Stimulated activated CD8-positive, alpha-beta memory T cell treated with anti-CD3 and anti-CD28 coated beads, Interleukin-2, amount 100 ng/mL, for 48 hours (primary cell): Measurements from ENCODE around the gene GTPBP2.
"Not testable (repeated sequence)": the region's sequence is repeated elsewhere in the genome, so short reads cannot be mapped to it uniquely, and the experiment has no call there.

Experiments
- DNase-seq, 2 donors: peaks; one replicate each; pipeline ENCODE4 v3.0.0-alpha.2; 2020; ENCODE audit warnings: low read depth in 2 of 2

The GTPBP2 gene

GRCh38 chr6:43623880-43624785 is 4.9 kb downstream of the GTPBP2 start:
- no peak for DNase-seq

- DNase-seq, result no peak
Observed at GRCh38 chr6:43622541-43622940, 6.5 kb downstream of the GTPBP2 start.

- no peak for DNase-seq
Observed at GRCh38 chr6:43621836-43622180, 7.3 kb downstream of the GTPBP2 start.

- no peak for DNase-seq
Observed at GRCh38 chr6:43621078-43621835, 7.8 kb downstream of the GTPBP2 start.

GRCh38 chr6:43616725-43617472 is 12.2 kb downstream of the GTPBP2 start:
- DNase-seq, result no peak

- no peak for DNase-seq
Observed at GRCh38 chr6:43614396-43614730, 14.7 kb downstream of the GTPBP2 start.

GRCh38 chr6:43613721-43614395 is 15.2 kb downstream of the GTPBP2 start:
- DNase-seq, result no peak

GRCh38 chr6:43610431-43610830 is 18.6 kb downstream of the GTPBP2 start:
- DNase-seq, result no peak

- DNase-seq, result no peak
Observed at GRCh38 chr6:43609402-43609801, 19.7 kb downstream of the GTPBP2 start.

GRCh38 chr6:43608807-43609206 is 20.3 kb downstream of the GTPBP2 start:
- DNase-seq, result no peak

GRCh38 chr6:43608310-43608763 is 20.7 kb downstream of the GTPBP2 start:
- DNase-seq, result peak; percentile 25 to 45

- DNase-seq, result no peak
Observed at GRCh38 chr6:43606019-43606418, 23.0 kb downstream of the GTPBP2 start.

- DNase-seq, result no peak
Observed at GRCh38 chr6:43604174-43604573, 24.9 kb downstream of the GTPBP2 start.

GRCh38 chr6:43600595-43600994 is 28.5 kb downstream of the GTPBP2 start:
- DNase-seq, result no peak

GRCh38 chr6:43593938-43594337 is 35.1 kb downstream of the GTPBP2 start:
- no peak for DNase-seq

GRCh38 chr6:43589564-43589963 is 39.5 kb downstream of the GTPBP2 start:
- not testable (repeated sequence) for DNase-seq

- no peak for DNase-seq
Observed at GRCh38 chr6:43588194-43588593, 40.9 kb downstream of the GTPBP2 start.

GRCh38 chr6:43584892-43585570 is 44.0 kb downstream of the GTPBP2 start:
- no peak for DNase-seq

GRCh38 chr6:43582911-43583310 is 46.2 kb downstream of the GTPBP2 start:
- DNase-seq, result no peak

- no peak for DNase-seq
Observed at GRCh38 chr6:43579171-43579570, 49.9 kb downstream of the GTPBP2 start.

- DNase-seq, result no peak
Observed at GRCh38 chr6:43578748-43579147, 50.3 kb downstream of the GTPBP2 start.
